HG03196 (cell line): ENCODE results near the gene DRG2.

Source experiments
- ATAC-seq: cut with Tn5 transposase; IDR thresholded peaks from one replicate; pipeline ENCODE4 v1.9.1; 2021; ENCODE audit not compliant: unreplicated experiment

The DRG2 gene

DNA sequence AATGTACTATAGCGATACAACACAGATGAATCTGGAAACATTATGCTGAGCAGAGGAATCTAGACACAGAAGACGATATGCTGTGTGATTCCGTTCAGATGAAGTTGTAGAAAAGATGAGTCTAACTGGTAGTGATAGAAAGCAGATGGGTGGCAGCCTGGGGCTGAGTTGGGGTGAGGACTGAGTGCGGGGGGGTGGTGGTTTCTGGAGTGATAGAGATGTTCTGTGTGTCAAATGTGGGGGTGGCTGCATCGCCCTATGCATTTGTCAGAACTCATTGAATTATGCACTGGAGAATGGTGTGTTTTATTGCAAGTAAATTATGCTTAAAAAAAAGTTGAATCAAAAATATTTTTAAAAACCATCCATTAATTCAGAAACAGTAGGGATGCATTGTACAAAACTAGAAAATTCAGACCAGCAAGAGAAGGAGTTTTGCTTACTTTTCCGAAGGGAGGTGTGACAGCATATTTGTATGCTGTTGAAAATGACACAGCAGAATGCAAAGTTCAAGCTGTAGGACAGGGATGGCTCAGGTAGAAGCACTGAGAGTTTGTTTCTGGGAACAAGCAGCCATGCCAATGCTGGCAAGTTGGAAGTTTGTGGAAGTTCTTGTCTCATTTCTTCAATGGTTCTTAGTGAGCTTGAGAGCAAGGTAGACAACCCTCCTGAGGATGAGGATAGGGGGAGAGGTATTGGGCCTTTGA is 13.0 kb upstream of the DRG2 start:
- no peak for ATAC-seq

DNA sequence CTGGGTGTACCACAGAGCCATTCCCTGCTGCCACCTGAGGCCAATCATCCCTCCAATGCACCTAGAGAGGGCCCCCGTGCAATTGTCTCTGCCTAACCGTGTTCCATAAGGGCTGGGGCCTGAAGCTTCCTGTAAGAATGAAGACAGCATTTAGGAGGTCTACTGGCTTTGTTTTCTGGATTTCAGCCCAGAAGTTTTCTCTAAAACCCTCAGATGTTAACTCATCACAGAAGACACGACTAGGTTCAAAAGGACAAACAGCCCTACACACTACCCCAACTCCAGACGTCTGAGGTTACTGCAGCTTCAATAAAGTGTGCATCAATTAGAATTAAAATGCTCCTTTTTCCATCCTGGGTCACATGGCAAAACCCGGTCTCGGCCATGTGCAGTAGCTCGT is 10.8 kb upstream of the DRG2 start:
- ATAC-seq: no peak

DNA sequence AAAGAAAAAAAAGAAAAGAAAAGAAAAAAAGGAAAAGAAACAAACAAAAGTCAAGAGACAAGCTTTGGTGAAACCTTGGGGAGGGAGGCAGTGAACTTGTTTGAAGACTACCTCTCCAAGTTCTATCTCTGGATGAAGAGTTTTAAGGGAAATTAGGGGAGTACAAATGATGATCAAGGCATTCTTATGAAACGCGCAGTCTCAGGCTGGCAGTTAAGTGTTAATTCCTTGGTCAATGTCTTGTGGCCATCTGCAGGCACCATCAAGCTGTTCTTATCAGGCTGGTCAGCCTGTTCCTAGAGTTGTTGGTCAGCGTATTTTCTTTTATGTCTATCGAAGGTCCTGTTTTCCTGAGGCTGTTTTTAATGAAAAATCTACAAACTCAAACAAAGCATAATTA is 8.2 kb upstream of the DRG2 start:
- ATAC-seq: no peak

DNA sequence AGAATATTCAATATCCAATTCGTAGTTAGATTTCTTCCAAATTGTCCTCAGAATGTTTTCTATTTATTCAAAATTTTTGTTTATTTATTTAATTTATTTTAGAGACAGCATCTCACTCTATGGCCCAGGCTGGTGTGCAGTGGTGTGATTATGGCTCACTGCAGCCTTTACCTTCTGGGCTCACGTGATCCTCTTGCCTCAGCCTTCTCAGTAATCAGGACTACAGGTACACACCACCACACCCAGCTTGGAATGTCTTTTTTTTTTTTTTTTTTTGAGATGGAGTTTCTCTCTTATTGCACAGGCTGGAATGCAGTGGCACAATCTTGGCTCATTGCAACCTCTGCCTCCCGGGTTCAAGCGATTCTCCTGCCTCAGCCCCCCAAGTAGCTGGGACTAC is 3.5 kb upstream of the DRG2 start:
- no peak for ATAC-seq

- no peak for ATAC-seq
Observed at GRCh38 chr17:18089613-18090012, 1.9 kb downstream of the DRG2 start.

DNA sequence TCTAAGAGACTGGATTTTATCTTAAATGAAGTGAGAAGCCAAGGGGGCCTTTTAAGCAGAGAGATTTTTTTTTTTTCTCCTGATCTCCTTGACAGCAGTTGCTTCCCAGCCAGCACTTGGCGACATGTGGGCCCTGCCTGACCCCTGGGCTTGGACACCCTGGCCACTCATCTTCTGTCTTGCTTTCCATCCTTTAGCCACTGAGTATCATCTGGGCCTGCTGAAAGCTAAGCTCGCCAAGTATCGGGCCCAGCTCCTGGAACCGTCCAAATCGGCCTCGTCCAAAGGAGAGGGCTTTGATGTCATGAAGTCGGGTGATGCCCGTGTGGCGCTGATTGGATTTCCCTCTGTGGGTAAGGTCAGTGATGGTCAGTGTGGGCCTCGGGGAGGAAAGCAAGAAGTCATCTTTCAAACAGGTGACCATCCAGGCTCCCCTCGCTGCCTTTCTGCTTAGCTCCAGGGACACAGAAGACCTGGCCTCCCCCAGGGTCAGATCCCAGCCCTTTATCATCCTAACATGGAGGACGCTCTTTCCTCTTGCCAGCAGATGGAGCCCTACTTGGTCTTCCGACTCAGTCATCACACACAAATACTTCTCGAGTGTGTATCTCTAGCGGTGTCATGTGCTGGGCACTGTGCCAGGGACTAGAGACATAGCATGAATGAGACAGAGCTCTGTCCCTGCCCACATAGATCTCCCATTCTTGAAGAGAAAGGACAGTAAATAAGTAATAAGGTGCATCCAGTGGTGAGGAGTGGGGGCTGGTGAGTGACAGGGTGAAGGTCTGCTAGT is 6.1 kb downstream of the DRG2 start:
- ATAC-seq: no peak

DNA sequence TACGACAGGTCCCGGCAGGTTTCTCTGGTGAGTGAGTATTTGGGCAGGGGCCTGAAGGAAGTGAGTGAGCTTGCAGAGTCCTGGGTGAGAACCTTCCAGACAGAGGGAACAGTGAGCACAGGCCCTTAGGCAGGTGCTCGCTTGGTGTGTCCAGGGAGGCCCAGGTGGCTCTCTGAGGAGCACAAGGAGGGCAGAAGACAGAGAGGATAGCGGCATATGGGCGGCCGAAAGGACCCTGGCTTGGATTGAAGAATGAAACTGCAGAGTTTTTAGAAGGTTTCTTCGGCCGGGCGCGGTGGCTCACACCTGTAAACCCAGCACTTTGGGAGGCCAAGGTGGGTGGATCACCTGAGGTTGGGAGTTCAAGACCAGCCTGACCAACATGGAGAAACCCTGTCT is 6.7 kb downstream of the DRG2 start:
- ATAC-seq: no peak

GRCh38 chr17:18099516-18099915 is 11.8 kb downstream of the DRG2 start:
- no peak for ATAC-seq

GRCh38 chr17:18100616-18101015 is 12.9 kb downstream of the DRG2 start:
- no peak for ATAC-seq

DNA sequence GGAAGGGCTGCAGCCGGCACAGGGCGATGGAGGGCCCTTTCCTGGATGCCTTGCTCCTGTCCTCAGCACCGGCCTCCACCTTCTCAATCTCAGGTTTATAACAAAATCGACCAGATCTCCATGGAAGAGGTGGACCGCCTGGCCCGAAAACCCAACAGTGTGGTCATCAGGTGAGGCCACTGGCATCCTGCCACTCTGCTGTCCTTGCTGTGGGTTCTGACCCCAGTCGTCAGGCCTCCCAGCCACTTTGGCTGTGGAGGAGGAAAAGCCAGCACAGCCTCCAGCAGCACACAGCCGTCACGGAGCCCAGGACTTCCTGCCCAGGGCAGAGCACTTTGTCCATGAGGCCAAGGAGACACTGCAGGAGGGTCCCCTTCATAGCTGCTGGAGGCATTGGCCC is 14.1 kb downstream of the DRG2 start:
- ATAC-seq: no peak

DNA sequence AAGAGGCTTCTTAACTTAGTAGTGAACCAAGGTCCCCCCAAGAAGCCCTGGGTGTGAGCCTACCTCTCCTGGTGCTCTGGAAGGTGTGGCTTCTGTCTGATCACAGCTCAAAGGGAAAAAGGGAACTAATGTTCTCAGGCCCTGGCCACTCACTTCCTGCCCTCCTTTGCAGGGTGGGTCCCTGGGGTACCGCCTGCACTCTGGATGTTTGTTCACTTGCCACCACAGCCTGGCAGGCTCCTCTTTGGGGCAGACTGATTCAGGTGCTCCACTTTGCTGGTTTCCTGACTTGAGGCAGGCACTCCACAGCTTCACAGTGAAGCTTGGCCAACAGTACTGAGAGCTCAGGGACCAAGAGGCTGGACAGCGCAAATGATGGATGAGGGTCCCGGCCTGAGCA is 14.9 kb downstream of the DRG2 start:
- no peak for ATAC-seq

DNA sequence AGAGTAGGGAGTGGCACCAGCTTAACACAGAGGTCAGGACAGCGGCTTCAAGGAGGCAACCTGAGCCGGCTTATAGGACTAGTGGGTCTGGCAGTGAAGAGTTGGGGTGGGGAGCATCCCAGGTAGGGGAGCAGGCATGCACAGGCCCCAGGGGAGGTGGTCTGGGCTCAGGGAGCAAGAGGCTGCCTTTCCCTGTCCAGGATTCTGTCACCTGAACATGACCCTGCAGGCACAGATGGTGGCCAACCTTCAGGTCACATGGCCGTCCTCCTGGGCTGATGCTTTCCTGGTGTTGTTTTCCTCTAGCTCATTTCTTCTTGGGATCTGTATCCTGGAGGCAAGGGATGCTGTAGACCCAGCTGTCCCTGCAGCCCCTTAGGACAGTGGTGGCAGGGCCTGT is 17.3 kb downstream of the DRG2 start:
- no peak for ATAC-seq

- no peak for ATAC-seq
Observed at GRCh38 chr17:18105595-18105994, 17.8 kb downstream of the DRG2 start.

GRCh38 chr17:18106211-18106610 is 18.5 kb downstream of the DRG2 start:
- no peak for ATAC-seq

GRCh38 chr17:18107061-18107790 is 19.5 kb downstream of the DRG2 start:
- no peak for ATAC-seq

- no peak for ATAC-seq
Observed at GRCh38 chr17:18107971-18108370, 20.2 kb downstream of the DRG2 start.

DNA sequence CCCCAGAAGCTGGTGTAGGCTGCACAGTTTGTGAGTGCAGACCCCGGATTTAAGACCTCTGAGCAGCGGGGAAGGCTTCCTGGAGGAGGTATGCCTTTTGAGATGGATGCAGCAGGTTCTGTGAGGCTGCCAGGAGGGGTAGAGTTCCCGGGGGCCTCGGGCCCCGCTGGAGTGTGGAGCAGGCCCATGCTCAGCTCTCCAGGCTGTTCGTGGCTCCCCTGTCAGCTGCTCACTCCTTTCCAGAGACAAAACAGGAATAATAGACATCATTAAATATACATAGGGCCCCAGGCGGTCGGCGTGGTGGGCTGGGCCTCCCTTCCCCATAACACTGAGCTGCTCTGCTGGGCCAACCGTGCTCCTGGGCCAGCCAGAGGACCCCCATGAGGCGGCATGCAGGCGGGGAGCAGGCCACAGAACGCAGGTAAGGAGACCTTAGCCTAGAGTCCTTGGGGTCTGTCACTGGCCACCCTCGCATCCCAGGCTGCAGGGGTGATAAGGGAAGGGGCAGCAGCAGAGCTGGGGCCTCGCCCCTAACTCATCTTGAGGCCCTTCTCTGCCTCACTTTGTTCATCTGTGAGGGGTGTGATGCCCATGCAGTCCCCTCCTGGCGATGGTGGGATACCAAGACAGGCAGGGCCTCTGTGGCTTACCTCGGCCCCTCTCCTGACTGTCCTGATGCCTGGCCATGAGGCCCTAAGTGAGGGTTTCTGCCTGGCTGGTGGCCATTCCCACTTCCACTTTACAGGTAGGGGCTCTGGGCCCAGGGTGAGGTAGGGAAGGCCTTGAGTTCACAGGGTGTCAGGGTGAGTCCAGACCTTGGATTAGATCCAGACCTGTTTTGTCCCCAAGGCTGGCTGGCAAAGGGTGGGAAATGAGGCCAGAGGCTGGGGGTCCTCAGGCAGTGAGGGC is 20.9 kb downstream of the DRG2 start, which contains the start of gene MYO15A:
MYO15A (plus strand) TSS at position 356 of the 912 bp plus-strand sequence. CDS start 10,045 bp downstream, outside the sequence.
- ATAC-seq: no peak

GRCh38 chr17:18109935-18110485 is 22.3 kb downstream of the DRG2 start:
- no peak for ATAC-seq

DNA sequence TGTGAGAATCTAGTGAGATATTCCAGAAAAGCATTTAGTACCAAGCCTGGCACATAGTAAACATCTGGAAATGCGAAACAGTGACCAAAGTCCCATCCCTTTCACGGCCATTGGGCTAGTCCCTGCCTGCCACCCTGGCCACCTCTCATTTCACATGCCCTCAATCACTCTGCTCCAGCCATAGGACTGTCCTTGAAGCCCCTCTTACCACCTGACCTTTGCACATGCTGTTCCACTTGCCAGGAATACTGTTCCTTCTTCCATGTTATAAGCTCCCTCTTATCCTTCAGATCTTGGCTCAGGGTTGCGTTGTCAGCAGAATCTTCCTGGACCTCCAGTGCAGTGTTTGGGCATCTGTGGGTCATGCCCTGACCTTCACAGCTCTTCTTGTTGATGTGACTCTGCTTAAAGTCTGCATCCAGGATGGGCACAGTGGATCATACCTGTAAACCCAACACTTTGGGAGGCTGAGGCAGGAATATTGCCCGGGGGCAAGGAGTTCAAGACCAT is 22.9 kb downstream of the DRG2 start:
- ATAC-seq: no peak

- ATAC-seq: no peak
Observed at GRCh38 chr17:18111330-18111971, 23.7 kb downstream of the DRG2 start.
